GM19324 (cell line): ENCODE results near the gene METTL21C.

Experiments
- ATAC-seq: cut with Tn5 transposase; IDR thresholded peaks from one replicate; pipeline ENCODE4 v1.9.1; 2021; ENCODE audit warnings: mild to moderate bottlenecking, moderate library complexity; ENCODE audit not compliant: unreplicated experiment, low FRiP score

METTL21C gene

DNA sequence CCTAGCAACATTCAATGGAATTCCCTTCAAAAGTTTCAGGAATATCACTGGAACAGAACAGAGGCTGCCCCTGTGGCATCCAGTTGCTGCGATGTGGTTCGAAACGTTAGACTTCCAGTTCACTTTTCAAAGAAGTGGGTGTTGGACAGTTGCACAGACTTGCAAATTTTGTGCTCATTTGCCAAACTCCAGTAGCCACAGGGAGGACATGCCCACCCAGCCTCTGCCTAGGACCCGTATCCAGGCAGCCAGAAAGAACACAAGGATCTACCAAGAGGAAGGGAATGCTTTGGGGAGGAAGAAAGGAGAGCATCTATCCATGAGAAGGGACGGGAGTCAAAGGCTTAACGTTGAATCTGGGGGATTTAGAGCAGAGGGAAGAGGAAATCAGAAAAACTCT, at the start of gene METTL21C:
Gene METTL21C, minus strand, starts transcription at position 108 of the 400 bp plus-strand sequence. CDS start 546 bp downstream, outside the sequence.
- no peak for ATAC-seq

DNA sequence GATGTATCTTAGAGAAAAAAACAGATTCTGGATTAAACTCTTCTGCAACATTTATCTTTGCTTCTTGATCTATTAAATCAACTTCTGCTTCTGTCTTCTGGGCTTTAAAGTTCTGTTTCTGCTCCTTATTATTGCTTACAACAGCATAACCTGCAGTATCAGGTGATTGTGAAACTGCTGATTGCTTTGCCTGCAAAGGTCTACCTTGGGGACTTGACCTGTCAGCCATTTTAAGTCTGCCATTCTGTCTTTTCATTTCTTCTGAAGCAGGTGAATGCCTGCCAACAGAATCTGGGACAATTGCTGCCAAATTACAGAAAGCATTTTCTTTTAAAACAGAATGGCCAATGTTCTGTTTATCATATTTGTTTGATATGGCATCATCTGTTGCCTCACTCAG, 47.7 kb upstream of the METTL21C start:
- ATAC-seq = no peak

DNA sequence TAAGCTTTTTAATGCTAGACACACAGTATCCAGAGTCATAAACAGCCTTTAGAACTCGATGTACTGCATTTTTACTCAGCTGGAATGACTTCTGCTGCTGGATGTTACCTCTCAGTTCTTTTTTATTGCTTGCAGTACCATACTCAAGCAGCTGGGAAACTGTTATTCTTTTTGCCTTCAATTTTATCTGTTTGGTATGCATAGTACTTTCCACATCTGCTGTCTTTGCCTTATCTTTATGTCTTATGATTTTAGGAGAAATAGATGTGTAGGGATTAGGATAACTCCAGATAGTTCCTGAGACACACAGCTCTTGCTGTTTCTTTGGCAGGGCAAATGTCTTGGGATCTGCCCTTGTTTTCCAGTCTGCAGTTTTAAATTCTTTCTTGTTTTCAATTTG, 47.3 kb upstream of the METTL21C start:
- ATAC-seq = no peak

DNA sequence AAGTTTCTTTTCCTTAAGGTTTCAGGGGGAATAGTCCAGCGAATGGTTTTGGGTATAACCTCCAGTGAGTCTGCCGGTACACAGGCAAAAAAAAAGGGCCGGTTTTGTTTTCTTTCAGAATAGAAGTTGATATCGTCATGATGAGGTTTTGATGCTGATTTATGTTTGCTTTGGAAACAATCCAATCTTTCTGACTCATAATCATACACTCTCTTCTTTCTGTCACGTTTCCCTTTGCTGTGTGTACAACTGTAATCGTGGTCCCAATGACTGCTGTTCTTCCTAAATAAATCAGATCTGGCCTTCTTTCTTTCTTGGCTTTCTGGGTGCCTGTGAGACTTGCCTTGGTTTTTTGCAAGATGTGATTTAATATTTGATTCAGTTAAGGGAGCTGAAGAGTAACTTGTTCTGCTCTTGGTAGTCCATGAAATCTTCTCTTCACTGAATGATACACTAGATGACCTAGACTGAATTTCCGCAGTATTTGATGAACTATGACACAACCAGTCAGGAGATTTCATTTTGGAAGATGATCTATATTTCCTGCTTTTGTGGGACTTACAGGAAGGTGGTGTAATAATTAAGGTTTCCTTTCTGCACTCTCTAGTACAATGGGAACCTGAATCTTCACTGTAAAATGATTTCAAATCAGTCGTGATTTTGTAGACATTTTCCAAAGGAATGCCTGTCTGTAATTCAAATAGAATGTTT, 34.9 kb upstream of the METTL21C start:
- ATAC-seq = no peak

DNA sequence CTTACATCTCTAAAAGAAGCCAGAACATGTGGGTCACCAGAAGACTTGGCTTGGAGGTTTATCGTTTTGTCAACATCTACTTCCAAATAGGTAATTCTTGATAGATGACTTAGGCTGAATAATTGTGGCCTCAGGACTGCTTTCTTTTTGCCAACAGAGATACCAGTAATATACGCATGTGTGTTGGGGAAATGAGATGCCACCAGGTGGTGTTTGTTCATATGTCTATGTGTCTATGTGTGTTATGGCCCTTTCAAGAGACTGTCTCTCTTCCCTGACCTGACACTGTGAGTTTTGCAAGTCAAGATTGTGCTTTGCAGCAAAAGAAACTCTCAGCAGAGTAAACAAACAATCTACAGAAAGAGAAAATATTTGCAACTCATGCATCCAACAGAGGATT, 31.6 kb upstream of the METTL21C start:
- ATAC-seq = no peak

DNA sequence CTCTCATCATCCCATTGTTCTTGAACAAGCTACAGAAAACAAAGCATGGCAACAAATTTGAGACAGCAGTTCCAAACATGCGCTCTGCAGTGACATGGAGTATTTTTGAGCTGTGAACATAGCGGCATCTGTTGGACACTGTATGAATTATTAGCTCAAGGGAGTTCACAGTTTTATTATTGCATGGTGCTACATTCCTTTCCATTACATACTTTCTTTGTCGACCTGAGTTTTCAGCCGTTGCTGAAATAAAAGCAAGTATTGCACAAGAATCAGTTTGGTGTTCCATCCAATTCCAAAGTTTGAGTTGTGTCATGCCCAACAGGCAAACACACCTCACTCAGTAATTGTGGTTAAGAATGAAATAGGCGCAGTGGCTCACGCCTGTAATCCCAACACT, 30.1 kb upstream of the METTL21C start:
- ATAC-seq = no peak

DNA sequence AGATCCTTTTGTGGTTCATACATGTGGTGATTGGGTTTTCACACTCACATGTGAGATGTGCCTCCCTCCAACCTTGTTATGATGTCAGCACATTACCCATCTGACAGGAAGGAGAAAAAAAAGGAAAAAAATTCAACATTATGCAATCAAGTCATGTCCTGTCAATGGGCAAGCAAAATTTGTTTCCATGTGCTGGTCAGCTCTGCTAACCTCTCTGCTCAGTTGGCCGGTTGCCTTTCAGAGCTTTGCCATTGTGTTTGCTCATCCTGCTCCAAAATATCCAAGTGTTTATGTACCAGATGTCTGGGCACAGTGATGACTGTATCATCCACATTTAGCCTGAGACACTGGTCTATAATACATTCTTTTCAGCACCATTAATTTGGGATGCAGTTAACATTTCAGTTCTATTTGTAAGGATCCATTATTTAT, 27.0 kb upstream of the METTL21C start:
- ATAC-seq = no peak

DNA sequence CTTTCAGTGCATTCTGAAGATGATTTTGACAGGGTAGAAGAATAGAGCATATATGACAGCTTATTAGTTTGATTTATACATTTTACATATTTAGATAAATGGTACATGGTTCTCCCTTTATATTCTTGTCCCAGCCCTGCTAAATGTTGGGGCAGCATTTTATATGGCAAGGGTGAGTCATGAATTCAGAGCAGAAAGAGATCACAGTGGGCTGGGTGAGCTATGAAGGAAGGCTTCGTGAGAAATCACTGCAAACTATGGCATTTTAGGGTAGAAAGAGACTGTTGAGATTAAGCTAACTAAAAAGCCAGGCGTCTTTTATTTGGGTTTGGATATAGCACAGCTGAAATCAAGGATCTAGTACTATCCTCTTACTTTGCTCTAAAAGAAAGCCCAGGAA, 23.9 kb upstream of the METTL21C start:
- ATAC-seq = no peak

DNA sequence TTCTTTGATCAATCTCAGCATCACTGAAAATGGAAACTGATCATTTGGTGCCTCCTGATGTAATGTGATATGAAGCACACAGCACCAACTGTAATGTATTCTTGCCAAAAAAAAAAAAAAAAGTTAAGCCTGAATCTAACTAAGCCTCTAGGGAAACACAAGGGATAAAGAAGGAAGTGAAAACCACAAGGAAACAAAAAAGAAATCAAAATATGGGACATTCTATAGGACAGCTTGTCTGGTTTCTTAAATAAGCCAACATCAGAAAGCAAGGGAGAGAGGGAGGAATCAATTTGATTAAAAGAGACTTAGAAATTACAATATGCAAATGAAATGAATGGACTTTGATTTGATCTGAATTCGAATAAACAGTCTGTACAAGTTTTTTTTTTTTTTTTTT, 20.6 kb upstream of the METTL21C start:
- no peak for ATAC-seq

DNA sequence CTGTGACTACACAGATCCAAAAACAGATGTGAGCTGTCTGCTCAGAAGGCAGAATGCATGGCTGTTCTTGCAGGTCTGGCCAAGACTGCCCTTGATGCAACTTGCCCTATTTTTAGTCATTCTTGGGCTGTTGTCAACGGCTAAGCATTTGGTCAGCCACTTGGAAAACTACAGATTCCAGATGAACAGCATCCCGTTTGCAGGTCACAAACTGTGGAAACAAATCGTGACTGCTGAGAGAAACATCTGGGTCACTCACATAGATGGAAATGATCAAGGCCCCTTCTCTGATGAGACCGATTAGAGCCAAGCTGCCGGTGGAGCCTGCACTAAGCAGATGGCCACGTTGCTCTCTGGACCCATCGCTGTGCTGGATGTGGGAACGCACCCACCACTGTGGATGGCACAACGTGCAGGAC, 15.4 kb upstream of the METTL21C start:
- ATAC-seq = no peak

DNA sequence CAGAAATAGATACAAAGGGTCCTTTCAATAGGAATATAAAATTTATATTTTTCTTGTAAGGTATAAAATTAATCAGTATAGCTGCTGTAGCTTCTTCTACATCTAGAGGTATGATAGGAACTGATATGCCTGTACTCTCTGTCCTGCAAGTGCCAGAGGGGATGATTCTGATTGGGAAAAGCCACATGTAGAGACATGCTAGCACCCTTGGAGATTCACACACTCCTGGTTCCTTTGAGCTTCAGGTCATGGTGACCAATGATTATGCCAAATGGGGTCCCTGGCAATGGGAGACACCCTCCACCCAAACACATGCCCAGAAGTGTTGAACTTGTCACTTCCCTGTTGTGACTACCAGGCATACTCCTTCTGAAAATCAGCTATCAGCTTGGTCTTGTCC, 14.7 kb upstream of the METTL21C start:
- ATAC-seq = no peak

DNA sequence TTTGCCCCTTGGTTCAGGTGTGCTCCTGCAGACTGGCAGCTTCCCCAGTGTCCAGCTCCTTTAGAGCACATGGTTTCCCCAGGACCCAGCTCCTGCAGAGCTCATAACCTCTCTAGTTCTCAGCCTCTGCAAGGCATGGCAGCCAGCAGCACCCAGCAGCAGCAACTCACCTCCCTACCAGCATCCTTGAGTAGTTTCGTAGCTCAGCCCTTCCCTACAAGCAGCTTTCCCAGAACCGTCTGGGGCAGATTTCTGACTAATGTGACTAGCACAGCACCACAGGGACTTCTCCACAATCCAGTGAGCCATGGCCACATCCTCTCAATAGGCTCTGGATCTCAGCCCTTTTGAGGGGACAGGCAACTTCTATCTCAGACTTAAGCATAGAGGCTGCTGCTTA, 14.1 kb upstream of the METTL21C start:
- no peak for ATAC-seq

DNA sequence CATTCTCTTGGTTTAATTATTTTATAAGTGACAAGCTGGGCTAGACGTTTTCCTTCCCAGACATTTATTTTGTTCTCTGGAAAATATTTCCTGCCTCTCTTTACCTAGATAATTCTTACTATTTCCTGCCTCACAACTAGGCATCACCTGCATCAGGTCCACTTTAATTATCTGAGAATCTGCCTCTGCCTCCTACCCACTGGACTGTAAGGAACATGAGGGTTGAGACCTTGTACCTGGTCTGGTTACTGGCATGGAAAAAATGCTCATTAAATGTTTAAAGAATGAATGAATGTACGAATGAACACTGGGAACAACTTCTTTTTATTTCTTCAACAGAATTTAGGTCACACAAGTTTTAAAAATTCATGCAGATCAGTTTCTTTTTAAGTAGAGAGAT, 13.4 kb upstream of the METTL21C start:
- ATAC-seq = no peak

DNA sequence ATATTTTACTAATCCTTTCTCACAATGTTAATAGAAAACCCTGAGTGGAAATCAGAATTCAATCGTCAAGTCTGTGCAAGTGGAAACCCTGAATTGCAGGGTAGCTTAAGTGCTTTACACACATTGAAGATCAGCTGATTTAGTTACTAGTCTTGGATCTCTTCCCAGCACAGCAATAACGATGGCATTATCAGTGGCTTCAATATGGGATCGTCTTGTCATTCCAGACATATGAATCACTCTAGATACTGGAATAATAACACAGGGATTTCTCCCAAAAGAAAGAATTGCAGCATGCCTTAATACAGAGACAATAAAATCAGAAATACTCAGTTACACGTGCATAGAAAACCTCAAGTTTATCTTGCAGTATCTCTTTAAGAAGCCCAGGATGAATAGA, 12.6 kb upstream of the METTL21C start:
- ATAC-seq = no peak

DNA sequence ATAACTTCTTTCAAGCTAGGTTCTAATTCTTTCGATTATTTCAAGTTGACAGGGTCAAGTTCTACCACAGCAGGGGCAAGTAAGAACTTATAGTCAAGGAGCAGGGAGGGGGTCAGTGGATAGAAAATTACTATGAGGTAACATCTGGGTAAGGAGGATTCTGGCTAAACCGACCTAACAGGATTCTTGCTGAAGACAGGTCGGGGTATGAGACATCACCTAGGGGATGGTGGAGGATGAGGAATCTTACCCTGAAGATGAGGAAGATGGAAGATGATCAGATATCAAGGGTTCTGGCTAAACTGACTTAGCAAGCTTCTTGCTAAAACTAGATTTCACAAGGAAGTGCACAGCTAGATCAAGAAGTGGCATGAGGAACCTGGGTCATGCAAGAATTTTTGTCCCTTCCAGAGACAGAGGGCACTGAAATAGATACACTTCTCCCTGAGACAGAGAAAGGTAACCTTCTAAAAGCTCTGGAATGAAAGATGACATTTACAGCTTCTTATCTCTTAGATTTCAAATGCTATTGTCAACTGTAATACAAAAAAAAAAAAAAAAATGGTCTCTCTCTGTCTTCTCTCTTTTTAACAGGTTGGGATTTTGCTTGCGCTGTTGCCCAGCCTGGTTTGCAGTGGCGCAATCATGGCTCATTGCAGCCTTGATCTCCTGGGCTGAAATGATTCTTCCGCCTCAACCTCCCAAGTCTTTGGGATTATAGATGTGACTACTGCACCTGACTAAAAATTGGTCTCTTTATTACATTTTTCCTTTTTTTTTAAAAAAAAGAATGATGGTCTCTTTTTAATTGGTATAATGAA, 9.6 kb upstream of the METTL21C start:
- no peak for ATAC-seq

DNA sequence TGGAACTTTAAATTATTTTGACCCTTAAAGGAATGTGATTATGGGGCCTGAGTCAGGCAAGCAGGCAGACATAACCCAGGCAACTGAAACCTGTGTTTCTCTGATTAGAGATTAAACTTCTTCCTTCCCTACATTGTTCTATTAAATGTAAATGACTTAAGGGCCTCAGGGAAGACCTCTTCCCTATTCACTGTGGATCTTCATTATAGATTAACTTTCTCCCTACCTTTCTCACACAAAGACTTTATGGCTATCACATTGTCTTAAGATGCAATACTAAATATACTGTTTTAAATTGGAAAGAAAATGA, 8.8 kb upstream of the METTL21C start:
- ATAC-seq = no peak

DNA sequence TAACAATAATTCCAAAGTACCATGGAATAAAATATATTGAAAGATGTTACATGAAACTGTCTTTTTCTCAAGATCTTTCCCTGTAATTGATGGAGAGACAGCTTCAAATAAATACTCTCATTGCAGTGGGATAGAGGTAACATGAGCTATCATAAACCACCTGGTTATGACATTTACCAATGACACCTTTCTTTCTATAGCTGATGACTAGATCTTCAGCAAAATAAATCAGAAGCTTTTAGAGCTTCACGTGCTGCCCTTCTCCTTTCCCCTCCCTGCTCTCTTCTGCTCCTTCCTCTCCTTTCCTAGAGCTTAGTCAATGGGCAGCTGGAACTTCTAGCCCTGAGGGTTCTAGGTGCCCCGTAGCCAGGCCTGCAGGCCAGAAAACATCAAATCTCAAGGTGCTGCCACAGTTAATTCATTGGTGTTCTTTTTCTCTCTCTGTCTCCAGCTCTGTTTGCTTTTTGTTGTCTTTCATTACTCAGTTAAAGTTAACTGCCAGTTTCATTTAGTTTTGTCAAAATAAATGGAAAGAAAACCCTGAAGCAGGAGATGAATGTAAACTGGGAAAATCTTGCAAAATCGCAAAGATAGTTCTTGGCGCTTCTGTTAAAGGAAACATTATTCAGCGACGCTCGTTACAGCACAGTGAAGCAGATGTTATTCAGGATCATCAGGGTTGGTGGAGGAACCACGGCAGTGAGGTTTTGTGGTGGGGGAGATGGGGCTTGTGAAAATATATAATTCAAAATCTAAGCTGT, 8.3 kb upstream of the METTL21C start:
- ATAC-seq = no peak

DNA sequence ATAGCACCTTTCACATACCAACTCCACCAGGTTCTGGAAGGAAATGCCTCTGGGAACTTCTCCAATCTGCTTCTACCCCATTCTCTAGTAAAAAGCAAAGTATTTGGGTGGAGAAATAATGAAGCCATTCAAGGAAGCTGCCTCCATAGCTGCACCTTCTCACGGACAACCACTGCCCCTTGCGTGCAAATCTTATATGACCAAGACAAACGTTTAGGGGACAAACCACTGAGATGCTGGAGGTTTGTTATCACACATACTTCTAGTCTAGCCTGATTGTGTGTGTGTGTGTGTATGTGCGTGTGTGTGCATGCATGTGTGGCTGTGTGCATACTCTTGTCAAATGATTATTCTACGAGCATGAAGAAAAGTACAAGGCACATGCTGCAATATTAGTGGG, 6.5 kb upstream of the METTL21C start:
- ATAC-seq = no peak

DNA sequence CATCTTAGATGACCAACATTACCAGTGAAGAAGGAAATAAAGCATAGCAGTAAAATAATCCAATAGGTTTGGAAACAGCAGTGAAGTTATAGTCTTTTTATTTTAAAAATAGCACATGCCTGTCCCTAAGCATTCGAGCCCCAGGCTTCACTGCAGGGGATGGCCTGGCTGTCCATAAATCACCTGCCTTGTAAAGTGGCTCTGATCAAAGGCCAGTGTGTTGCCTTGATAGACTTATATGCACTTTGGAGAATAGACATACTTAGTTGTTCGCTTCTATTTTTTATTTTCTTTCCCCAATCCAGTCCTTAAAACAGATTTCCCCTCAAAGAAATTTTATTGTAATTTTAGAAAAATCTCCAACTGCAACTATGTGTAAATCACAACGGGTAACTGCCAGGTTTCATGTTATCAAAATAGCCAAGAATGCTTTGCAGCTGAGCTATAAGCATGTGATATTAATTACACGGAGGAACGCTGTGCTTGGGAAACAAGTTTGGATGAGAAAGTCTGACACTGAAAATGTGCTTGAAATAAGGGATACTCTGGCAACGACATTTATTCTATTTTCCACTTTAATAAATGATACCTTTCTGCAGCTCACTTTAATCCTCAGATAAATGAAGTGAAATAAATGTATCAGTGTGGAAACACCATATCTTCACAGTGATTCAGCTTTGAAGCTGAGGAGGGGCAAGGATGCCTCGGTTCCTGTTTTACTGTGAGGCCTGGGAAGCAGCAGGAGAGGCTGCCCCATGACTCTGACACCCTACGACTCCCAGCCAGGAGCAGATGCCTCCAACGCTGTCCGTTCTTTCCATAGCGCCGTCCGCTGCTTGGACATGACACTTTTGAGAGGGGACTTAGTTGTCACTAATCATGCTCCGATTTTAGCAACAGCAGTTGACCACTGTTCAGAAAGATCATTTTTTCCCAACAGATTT, 5.5 kb upstream of the METTL21C start:
- ATAC-seq = no peak

DNA sequence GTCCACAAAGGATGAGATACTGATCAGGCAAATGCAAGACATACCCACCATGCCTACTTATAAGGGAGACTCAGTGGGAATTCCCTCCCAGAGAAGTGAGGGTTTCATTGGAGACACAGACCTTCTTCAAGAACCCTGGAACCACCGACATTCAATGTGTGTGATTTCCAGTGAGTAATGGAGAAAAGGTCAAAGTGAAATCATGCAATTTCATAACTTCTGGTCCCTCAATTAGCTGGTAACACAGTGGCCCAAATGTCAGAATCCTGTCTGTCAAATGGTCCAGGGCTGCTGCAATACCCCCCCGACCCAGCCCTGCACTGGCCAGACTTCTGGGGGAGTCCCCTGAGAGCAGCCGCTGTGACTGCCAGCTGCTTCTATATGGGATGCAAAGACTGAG, 4.7 kb upstream of the METTL21C start:
- ATAC-seq = no peak

DNA sequence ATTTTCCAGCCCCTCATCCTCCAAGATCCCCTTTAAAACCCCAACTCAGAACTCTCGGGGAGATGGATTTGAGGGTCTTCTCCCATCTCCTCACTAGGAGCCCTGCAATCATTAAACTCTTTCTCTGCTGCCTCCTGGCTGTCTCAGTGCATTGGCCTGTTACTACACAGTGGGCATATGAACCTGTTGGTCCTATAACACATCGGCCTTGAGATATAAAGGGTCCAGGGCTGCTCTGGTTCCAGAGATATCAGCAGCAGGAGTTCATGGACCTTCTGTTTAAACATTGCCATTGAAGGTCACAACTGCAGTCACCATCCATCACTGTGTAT, 3.8 kb upstream of the METTL21C start:
- ATAC-seq = no peak
